ENCODE data around the gene ASCL4.
"Not testable (repeated sequence)": the region's sequence is repeated elsewhere in the genome, so short reads cannot be mapped to it uniquely, and the experiment has no call there.

ASCL4 gene, protein sequence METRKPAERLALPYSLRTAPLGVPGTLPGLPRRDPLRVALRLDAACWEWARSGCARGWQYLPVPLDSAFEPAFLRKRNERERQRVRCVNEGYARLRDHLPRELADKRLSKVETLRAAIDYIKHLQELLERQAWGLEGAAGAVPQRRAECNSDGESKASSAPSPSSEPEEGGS

DNA sequence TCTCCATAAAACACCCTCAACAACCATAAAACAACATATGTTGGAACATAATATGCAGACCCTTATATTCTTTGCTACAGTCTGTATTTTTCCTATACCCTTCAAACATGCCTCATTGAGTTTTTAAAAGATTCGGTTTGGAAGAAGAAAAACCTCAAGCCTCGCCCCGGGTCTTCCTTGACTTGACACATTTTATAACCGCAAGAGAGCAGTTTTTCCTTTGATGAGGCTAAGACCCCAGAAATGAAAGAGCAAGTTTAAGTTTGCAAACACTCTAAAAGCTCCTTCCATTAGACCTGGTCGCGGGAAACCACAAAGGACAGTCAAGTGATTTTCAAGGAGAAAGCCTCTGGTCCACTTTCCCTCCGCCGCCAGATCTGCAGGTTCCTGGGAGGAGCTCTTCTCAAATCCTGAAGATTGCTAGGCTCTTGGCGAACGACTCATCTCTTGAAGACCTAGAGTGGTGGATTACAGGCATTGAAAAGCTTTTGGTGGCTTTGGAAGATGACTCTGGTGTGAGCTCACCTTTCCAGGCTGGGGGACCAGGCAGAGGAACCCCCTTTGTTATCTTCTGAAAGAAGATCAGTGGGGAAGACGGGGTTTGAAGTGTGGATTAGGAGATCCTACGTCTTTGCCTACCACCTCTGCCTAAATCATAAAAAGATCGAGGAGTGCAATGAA lies at the start of gene ASCL4:
TSS of gene ASCL4 (plus strand) at position 356 of the 681 bp plus-strand sequence. CDS start 515 bp downstream, outside the sequence.
- TF ChIP-seq, protein P1, sequence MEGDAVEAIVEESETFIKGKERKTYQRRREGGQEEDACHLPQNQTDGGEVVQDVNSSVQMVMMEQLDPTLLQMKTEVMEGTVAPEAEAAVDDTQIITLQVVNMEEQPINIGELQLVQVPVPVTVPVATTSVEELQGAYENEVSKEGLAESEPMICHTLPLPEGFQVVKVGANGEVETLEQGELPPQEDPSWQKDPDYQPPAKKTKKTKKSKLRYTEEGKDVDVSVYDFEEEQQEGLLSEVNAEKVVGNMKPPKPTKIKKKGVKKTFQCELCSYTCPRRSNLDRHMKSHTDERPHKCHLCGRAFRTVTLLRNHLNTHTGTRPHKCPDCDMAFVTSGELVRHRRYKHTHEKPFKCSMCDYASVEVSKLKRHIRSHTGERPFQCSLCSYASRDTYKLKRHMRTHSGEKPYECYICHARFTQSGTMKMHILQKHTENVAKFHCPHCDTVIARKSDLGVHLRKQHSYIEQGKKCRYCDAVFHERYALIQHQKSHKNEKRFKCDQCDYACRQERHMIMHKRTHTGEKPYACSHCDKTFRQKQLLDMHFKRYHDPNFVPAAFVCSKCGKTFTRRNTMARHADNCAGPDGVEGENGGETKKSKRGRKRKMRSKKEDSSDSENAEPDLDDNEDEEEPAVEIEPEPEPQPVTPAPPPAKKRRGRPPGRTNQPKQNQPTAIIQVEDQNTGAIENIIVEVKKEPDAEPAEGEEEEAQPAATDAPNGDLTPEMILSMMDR (IDR thresholded peaks at IDR 0.05) = no peak
- no peak for DNase-seq (ENCODE audit: low spot score)
- H3K4me3 ChIP-seq = peak within 1 kb of the TSS; percentile 60
- no peak within 1 kb of the TSS for H3K27ac ChIP-seq

DNA sequence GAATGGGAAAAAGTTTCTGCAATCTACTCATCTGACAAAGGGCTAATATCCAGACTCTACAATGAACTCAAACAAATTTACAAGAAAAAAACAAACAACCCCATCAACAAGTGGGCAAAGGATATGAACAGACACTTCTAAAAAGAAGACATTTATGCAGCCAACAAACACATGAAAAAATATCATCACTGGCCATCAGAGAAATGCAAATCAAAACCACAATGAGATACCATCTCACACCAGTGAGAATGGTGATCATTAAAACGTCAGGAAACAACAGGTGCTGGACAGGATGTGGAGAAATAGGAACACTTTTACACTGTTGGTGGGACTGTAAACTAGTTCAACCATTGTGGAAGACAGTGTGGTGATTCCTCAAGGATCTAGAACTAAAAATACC lies 47.2 kb upstream of the ASCL4 start:
- not testable (repeated sequence) for H3K4me3 ChIP-seq; H3K27ac ChIP-seq; DNase-seq (ENCODE audit: low spot score)

DNA sequence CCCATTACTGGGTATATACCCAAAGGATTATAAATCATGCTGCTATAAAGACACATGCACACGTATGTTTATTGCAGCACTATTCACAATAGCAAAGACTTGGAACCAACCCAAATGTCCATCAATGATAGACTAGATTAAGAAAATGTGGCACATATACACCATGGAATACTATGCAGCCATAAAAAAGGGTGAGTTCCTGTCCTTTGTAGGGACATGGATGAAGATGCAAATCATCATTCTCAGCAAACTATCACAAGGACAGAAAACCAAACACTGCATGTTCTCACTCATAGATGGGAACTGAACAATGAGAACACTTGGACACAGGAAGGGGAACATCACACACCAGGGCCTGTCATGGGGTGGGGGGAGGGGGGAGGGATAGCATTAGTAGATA lies 46.8 kb upstream of the ASCL4 start:
- not testable (repeated sequence) for H3K27ac ChIP-seq; DNase-seq (ENCODE audit: low spot score); H3K4me3 ChIP-seq

DNA sequence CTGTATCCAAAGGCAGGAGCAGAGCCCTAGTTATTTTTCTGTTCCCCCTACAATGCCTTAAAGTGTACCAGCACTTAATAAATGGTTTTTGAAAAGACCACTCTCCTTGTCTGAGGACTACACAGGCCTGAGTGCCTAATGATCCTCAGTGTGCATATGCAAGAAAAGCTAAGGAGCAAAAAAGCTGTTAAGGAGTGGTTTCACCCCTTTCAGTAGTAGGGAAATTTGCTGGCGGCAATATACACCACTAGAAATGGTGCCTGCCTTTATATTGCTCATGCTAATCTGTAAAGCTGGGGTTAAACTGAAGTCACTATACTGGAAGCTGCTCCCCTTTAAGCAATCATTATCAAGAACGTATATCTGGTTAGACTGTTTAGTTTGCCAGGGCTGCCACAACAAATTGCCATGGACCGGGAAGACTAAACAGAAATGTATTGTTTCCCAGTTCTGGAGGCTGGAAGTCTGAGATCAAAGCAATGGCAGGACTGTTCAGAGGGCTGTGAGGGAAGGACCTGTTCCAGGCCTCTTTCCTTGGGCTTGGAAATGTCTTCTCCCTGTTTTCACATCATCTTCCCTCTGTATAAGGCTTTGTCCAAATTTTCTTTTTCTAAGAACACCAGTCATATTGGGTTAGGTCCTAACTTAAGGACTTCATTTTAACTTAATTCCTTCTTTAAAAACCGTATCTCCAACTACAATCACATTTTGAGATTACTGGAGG lies 43.7 kb upstream of the ASCL4 start:
- Histone ChIP-seq H3K27ac (no peak overlapping the region), H3K4me3 (no peak overlapping the region)
- TF ChIP-seq, protein P1 (IDR thresholded peaks at IDR 0.05) = no peak
- no peak for DNase-seq (ENCODE audit: low spot score)

DNA sequence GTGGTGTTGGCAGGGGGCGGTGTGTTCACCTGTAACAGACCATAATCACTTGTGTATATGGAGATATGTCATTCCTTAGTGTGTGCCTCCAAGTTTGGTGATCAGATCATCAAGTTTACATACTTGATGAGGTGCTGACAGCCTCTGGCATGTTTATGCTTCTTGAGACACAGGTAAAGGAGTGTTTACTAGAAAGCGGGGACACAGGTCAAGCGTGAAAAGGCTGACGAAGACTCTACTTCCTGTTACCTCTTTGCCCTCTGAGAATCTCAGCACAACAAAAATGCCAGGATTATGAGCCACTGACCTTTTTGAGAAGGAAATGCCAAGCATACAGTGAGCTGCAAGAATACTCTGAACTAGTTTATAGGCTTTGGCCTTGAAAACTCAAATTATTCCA lies 43.1 kb upstream of the ASCL4 start:
- no peak for DNase-seq (ENCODE audit: low spot score)
- Histone ChIP-seq H3K4me3 (no peak overlapping the region), H3K27ac (no peak overlapping the region)
- TF ChIP-seq, protein P1 (IDR thresholded peaks at IDR 0.05) = no peak

DNA sequence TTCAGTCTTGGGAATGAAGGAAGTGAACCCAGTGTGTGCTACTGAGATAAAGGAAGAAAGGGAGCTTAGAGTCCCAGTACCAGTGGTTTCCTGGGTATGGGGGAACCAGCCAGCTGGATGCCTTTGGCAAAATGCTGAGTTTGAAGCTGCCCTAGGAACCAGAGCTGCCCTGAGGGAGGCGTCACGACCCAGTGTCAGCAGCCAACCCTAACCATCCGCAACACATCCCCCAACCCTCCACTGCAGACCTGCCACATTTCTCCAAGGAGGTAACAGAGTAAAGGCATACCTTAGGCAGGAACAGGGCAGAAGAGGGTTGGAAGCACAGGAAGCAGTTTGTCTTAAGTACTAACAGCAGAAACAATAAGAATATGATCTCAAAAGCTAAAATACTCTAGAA lies 42.1 kb upstream of the ASCL4 start:
- no peak overlapping the region for H3K27ac ChIP-seq
- no peak overlapping the region for H3K4me3 ChIP-seq
- no peak for DNase-seq (ENCODE audit: low spot score)
- TF ChIP-seq, protein P1 (IDR thresholded peaks at IDR 0.05) = no peak

DNA sequence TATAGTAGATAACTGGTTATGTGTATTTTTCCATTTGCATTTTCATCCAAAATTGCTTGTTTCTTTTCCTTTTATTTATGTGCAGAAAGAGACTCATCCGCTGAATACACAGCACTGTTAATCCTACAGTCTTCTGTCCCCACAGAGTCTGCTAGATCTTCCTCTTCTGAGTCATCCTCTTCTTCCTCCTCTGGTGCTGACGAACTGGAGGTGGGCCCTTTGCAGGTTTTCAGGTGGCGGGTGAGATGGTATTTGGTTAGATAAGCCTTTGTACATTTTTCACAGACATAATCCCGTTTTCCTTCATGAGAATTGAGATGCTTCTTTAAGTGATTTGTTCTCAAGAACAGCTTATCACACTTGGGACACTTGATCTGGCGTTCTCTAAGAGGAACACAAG lies 40.4 kb upstream of the ASCL4 start:
- Histone ChIP-seq H3K27ac (no peak overlapping the region), H3K4me3 (no peak overlapping the region)
- DNase-seq (ENCODE audit: low spot score) = no peak
- TF ChIP-seq, protein P1 (IDR thresholded peaks at IDR 0.05) = no peak

DNA sequence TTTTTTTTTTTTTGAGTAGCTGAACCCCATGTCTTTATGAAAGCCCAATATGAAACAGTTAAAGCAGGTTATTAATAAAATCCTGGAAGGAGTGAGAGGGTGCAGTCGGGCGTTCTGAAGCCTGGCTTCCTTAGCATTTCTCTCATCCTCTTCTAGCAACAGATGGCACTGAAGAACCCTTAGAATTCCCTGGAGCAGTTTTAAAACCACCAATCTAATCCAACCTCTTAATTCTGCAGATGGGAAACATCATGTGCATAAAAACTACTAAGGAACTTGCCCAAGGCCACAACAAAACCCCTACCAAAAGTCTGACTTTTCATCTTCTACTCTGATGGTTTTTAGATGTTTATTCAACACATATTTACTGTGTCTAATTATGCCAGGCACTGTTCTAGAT lies 38.7 kb upstream of the ASCL4 start:
- H3K4me3 ChIP-seq = no peak overlapping the region
- H3K27ac ChIP-seq = no peak overlapping the region
- TF ChIP-seq, protein P1 (IDR thresholded peaks at IDR 0.05) = no peak
- DNase-seq (ENCODE audit: low spot score) = no peak
